Adrenal gland (tissue), 5 donors: ENCODE results near the gene MBD3.

Source experiments
- POLR2A ChIP-seq, 2 donors: fragments of 450-650 bp; IDR thresholded peaks; one replicate each; pipeline ENCODE4 v1.6.1; 2017; ENCODE audit warnings: antibody characterized with exemption in 2 of 2, mild to moderate bottlenecking in 2 of 2, moderate library complexity in 1 of 2
- TF ChIP-seq, protein P1 (sequence below), 6 experiments: fragments of 450-650 bp in 4 of 6; fragments of 200-600 bp in 2 of 6; sonication (generic) in 1 of 6; IDR thresholded peaks; 1 replicate in 5 of 6; 2 replicates in 1 of 6; pipeline versions ENCODE4 v1.5.1 to v1.8.0; 2016 to 2021; ENCODE audit warnings: antibody characterized with exemption in 6 of 6, mild to moderate bottlenecking in 2 of 6, moderate library complexity in 1 of 6
- donor health status: DM: no; HTN: no; CAD: no.

DNA sequence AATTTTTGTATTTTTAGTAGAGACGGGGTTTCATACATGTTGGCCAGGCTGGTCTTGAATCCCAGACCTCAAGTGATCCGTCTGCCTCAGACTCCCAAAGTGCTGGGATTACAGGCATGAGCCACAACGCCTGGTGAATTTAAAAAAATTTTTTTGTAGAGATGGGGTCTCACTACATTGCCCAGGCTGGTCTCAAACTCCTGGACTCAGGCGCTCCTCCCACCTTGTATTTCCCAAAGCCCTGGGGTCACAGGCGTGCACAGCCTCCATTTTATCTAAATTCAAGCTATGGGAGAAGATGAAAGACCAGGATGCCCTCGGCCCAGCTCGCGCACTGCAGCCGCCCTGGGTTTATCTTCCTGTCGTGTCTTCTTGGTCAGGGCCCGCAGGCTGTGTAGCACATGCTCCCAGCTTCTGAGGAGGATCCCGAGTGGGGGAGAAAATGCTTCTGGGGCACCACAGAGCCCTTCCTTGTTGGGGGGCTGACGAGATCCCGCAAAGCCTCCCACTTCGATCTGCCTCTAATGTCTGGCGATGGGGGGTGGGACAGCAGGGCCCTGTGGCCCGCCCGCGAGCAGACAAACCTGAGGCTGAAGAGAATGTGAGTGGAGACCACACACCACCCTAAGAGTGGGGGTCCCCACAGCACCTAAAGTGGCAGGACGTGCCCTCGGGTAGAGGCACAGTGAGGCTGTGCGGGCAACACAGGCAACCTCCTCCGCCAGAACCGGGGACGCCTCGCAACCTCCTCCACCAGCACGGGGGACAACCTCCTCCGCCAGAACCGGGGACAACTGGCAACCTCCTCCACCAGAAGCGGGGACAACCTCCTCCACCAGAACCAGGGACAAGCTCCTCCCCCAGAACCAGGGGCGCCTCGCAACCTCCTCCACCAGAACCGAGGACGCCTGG lies 43.9 kb upstream of the MBD3 start:
- TF ChIP-seq, protein P1, sequence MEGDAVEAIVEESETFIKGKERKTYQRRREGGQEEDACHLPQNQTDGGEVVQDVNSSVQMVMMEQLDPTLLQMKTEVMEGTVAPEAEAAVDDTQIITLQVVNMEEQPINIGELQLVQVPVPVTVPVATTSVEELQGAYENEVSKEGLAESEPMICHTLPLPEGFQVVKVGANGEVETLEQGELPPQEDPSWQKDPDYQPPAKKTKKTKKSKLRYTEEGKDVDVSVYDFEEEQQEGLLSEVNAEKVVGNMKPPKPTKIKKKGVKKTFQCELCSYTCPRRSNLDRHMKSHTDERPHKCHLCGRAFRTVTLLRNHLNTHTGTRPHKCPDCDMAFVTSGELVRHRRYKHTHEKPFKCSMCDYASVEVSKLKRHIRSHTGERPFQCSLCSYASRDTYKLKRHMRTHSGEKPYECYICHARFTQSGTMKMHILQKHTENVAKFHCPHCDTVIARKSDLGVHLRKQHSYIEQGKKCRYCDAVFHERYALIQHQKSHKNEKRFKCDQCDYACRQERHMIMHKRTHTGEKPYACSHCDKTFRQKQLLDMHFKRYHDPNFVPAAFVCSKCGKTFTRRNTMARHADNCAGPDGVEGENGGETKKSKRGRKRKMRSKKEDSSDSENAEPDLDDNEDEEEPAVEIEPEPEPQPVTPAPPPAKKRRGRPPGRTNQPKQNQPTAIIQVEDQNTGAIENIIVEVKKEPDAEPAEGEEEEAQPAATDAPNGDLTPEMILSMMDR (IDR thresholded peaks at IDR 0.05): no peak
- no peak for TF ChIP-seq POLR2A (IDR thresholded peaks at IDR 0.05)
